22Rv1 (cell line): ENCODE data around the gene TMEM88.

Experiments used
- H3K27ac ChIP-seq: fragments of 450-650 bp; 2 replicates; pipeline ENCODE4 v1.5.1; 2017
- ZFX ChIP-seq: fragments of 450-650 bp; IDR thresholded peaks from 2 replicates; pipeline ENCODE4 v1.6.1; 2017; ENCODE audit warnings: antibody characterized with exemption, borderline replicate concordance
- TF ChIP-seq, protein P1 (sequence below): fragments of 450-650 bp; IDR thresholded peaks from 2 replicates; pipeline ENCODE4 v1.5.1; 2017; ENCODE audit warnings: mild to moderate bottlenecking

TMEM88 gene

DNA sequence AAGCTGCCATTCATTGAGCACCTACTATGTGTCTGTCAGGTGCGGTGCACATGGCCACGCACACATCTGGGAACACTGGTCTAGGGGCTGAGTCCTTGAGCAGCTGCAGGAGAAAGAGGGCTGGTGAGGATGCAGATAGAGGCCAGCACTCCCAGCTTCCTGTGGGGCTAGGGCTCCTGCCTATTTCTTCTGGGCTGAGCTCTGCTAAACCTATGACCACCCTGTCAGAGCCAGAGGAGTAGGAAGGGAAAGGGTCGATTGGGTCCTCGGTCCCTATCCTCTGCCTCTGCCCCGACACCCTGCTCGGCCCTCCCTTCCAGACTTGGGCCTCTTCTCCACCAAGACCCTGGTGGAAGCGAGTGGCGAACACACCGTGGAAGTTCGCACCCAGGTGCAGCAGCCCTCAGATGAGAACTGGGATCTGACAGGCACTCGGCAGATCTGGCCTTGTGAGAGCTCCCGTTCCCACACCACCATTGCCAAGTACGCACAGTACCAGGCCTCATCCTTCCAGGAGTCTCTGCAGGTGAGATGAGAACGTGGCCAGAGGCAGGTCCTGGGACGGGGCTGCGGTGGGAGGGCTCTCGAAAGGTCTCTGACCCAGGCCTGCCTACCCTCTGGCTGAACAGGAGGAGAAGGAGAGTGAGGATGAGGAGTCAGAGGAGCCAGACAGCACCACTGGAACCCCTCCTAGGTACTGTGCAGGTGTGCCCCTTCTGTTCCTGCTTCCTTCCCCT is 4.0 kb upstream of the TMEM88 start:
- H3K27ac ChIP-seq = peak overlapping the region; percentile 98
- TF ChIP-seq, protein P1, sequence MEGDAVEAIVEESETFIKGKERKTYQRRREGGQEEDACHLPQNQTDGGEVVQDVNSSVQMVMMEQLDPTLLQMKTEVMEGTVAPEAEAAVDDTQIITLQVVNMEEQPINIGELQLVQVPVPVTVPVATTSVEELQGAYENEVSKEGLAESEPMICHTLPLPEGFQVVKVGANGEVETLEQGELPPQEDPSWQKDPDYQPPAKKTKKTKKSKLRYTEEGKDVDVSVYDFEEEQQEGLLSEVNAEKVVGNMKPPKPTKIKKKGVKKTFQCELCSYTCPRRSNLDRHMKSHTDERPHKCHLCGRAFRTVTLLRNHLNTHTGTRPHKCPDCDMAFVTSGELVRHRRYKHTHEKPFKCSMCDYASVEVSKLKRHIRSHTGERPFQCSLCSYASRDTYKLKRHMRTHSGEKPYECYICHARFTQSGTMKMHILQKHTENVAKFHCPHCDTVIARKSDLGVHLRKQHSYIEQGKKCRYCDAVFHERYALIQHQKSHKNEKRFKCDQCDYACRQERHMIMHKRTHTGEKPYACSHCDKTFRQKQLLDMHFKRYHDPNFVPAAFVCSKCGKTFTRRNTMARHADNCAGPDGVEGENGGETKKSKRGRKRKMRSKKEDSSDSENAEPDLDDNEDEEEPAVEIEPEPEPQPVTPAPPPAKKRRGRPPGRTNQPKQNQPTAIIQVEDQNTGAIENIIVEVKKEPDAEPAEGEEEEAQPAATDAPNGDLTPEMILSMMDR = no peak
- no peak for TF ChIP-seq ZFX

DNA sequence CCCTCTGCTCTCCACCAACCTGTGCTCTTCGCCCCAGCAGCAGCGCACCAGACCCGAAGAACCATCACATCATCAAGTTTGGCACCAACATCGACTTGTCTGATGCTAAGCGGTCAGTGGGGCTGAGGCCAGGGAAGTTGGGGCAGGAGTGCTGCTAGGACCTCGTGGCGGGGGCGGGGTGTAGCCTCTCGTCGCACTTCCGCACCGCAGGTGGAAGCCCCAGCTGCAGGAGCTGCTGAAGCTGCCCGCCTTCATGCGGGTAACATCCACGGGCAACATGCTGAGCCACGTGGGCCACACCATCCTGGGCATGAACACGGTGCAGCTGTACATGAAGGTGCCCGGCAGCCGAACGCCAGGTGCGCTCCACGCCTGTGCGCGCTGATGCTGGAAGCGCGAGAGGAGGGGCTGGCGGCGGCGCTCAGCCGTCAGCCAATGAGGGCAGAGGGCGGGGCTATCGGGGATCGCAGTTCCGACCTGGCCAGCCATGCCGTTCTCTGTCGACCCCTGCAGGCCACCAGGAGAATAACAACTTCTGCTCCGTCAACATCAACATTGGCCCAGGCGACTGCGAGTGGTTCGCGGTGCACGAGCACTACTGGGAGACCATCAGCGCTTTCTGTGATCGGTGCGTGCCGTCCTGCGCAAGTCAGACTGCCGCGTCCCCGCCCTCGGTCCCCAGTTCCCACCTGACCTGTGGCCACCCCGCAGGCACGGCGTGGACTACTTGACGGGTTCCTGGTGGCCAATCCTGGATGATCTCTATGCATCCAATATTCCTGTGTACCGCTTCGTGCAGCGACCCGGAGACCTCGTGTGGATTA is 3.2 kb upstream of the TMEM88 start:
- TF ChIP-seq ZFX = no peak
- TF ChIP-seq, protein P1 = peak; percentile 96
- peak overlapping the region; percentile 98 for H3K27ac ChIP-seq

DNA sequence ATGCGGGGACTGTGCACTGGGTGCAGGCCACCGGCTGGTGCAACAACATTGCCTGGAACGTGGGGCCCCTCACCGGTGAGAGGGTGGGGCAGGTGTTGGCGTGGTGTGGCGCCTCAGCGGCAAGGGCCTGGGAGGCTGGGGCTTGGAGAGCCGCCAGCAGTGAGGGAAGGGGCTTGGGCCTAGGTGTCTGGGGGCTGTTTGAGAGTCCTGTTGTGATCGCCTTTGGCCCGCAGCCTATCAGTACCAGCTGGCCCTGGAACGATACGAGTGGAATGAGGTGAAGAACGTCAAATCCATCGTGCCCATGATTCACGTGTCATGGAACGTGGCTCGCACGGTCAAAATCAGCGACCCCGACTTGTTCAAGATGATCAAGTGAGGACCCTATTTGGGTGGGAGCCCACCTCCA is 2.6 kb upstream of the TMEM88 start:
- H3K27ac ChIP-seq = peak overlapping the region; percentile 98
- no peak for TF ChIP-seq ZFX
- TF ChIP-seq, protein P1 = no peak

DNA sequence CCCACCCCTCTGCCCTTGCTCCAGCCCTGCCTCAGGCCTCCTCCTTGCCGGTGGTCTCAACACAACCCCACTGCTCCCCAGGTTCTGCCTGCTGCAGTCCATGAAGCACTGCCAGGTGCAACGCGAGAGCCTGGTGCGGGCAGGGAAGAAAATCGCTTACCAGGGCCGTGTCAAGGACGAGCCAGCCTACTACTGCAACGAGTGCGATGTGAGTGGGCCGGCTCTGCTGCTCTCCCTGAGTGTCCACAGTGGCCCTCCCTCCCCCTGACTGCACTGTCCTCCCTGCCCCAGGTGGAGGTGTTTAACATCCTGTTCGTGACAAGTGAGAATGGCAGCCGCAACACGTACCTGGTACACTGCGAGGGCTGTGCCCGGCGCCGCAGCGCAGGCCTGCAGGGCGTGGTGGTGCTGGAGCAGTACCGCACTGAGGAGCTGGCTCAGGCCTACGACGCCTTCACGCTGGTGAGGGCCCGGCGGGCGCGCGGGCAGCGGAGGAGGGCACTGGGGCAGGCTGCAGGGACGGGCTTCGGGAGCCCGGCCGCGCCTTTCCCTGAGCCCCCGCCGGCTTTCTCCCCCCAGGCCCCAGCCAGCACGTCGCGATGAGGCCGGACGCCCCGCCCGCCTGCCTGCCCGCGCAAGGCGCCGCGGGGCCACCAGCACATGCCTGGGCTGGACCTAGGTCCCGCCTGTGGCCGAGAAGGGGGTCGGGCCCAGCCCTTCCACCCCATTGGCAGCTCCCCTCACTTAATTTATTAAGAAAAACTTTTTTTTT is 1.8 kb upstream of the TMEM88 start:
- H3K27ac ChIP-seq = peak overlapping the region; percentile 98
- TF ChIP-seq, protein P1 = no peak
- TF ChIP-seq ZFX = no peak

DNA sequence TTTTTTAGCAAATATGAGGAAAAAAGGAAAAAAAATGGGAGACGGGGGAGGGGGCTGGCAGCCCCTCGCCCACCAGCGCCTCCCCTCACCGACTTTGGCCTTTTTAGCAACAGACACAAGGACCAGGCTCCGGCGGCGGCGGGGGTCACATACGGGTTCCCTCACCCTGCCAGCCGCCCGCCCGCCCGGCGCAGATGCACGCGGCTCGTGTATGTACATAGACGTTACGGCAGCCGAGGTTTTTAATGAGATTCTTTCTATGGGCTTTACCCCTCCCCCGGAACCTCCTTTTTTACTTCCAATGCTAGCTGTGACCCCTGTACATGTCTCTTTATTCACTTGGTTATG is 1.2 kb upstream of the TMEM88 start:
- TF ChIP-seq, protein P1 = no peak
- no peak for TF ChIP-seq ZFX
- H3K27ac ChIP-seq = peak overlapping the region; percentile 98

DNA sequence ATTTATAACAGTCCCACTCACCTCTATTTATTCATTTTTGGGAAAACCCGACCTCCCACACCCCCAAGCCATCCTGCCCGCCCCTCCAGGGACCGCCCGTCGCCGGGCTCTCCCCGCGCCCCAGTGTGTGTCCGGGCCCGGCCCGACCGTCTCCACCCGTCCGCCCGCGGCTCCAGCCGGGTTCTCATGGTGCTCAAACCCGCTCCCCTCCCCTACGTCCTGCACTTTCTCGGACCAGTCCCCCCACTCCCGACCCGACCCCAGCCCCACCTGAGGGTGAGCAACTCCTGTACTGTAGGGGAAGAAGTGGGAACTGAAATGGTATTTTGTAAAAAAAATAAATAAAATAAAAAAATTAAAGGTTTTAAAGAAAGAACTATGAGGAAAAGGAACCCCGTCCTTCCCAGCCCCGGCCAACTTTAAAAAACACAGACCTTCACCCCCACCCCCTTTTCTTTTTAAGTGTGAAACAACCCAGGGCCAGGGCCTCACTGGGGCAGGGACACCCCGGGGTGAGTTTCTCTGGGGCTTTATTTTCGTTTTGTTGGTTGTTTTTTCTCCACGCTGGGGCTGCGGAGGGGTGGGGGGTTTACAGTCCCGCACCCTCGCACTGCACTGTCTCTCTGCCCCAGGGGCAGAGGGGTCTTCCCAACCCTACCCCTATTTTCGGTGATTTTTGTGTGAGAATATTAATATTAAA is 638 bp upstream of the TMEM88 start:
- H3K27ac ChIP-seq = peak overlapping the region; percentile 98
- TF ChIP-seq, protein P1 = no peak
- TF ChIP-seq ZFX = no peak
